Vein endothelial cell (primary cell): ENCODE data around the gene ACAT1. TPM values are rescaled to one million over a fixed set of nuclear protein-coding genes. Genes with fewer than 3 reads are reported as not detected.

Experiments
- small RNA-seq: library from RNA; depleted of rRNA; stranded (forward); fragments of <200 nt; gene quantifications from one replicate; pipeline ENCODE3, GENCODE V24; 2012
- total RNA-seq: library from RNA; depleted of rRNA; stranded (reverse); fragments of >200 nt; gene quantifications from 2 replicates; pipeline ENCODE4 v1.2.3, GENCODE V29; 2012

ACAT1 gene
- total RNA-seq, result 46.7 and 84.0 TPM in 2 replicates

GRCh38 chr11:108121274-108122155 is at the start of gene ACAT1:
TSS of gene ACAT1 (plus strand) at chr11:108121567. CDS start at chr11:108121607, 40 bp downstream.

Small RNA genes within 50 kb of the gene (small RNA-seq; reads per million reads assigned to genes)
- gene RF00019, result not detected

Other genes with a start within 250 kb of the ACAT1 start
- 0.19 TPM in 1 of 2 replicates, not detected in the other for gene RAB39A, start 193.1 kb upstream of the ACAT1 start, total RNA-seq
- gene CUL5, start 112.7 kb upstream of the ACAT1 start, total RNA-seq, result 36.9 and 45.2 TPM in 2 replicates
- gene NPAT, start 101.1 kb downstream of the ACAT1 start, total RNA-seq, result 20.6 and 22.1 TPM in 2 replicates
- gene ATM, start 101.5 kb downstream of the ACAT1 start, total RNA-seq, result 50.3 and 51.0 TPM in 2 replicates